GM12878 (cell line): ENCODE data around the gene ACCS. TPM values are rescaled to one million over a fixed set of nuclear protein-coding genes. Genes with fewer than 3 reads are reported as not detected.

Experiments used
- ATAC-seq: fragments of 200-7000 bp; cut with Tn5 transposase; 3 replicates; pipeline ENCODE4 v1.9.1; 2020; ENCODE audit warnings: mild to moderate bottlenecking, moderate library complexity
- BruUV-seq: library from RNA; stranded (reverse); fragments of 400-500 nt; replicated peaks from 2 replicates; lab custom pipeline; 2021; lab: Mats Ljungman, UMichigan
- CTCF ChIA-PET: fragments of 300-600 bp; sonication (Branson Sonifier 250); formaldehyde crosslinking; extraction: SDS; loops from one replicate; lab custom pipeline; 2021; ENCODE audit warnings: inconsistent platforms; lab: Yijun Ruan, JAX
- POLR2A ChIA-PET: fragments of 350-600 bp; formaldehyde crosslinking; extraction: SDS; loops from one replicate; lab custom pipeline; 2021; ENCODE audit warnings: inconsistent platforms; lab: Charles Lee
- RAD21 ChIA-PET: fragments of 300-600 bp; sonication (Branson Sonifier 250); formaldehyde crosslinking; loops from one replicate; lab custom pipeline; 2023; ENCODE audit warnings: antibody characterized with exemption; ENCODE audit not compliant: unreplicated experiment; lab: Charles Lee
- SMC1A ChIA-PET: fragments of 300-600 bp; sonication (Branson Sonifier 250); formaldehyde crosslinking; loops from one replicate; lab custom pipeline; 2023; ENCODE audit not compliant: unreplicated experiment, uncharacterized antibody; lab: Charles Lee
- DNase-seq: peaks from one replicate; pipeline ENCODE4 v3.0.0-alpha.2; 2011; ENCODE audit warnings: low read depth, low spot score
- FAIRE-seq: peaks from 3 replicates; lab custom pipeline; 2011; peaks lifted over from hg19 to GRCh38; lab: Jason Lieb, UNC
- H2AFZ ChIP-seq: 2 replicates; pipeline ENCODE4 v1.6.0; 2011; ENCODE audit warnings: low read depth, low read length, control low read depth; ENCODE audit not compliant: control insufficient read depth
- H3K27ac ChIP-seq: 2 replicates; pipeline ENCODE4 v1.5.1; 2011; ENCODE audit warnings: control low read depth; ENCODE audit not compliant: control insufficient read depth, insufficient read depth
- H3K27me3 ChIP-seq, 2 experiments: replicated peaks in 1 of 2; 2 replicates each; pipeline versions ENCODE4 v1.6.0 to v1.6.1; 2011; ENCODE audit warnings: low read length in 1 of 2; ENCODE audit not compliant: control insufficient read depth in 2 of 2, insufficient read depth in 2 of 2
- H3K36me3 ChIP-seq, 2 experiments: 2 replicates each; pipeline ENCODE4 v1.5.1; 2011; ENCODE audit warnings: low read length in 1 of 2; ENCODE audit not compliant: control insufficient read depth in 2 of 2, insufficient read depth in 2 of 2
- H3K4me1 ChIP-seq: 2 replicates; pipeline ENCODE4 v1.6.1; 2011; ENCODE audit warnings: mild to moderate bottlenecking, low read length, moderate library complexity, mixed read lengths; ENCODE audit not compliant: control insufficient read depth, insufficient read depth
- H3K4me2 ChIP-seq: 2 replicates; pipeline ENCODE4 v1.6.0; 2011; ENCODE audit warnings: control low read depth; ENCODE audit not compliant: control insufficient read depth, insufficient read depth
- H3K4me3 ChIP-seq: fragments of 200-600 bp; sonication (generic); 2 replicates; pipeline ENCODE4 v1.5.1; 2016
- H3K79me2 ChIP-seq: 2 replicates; pipeline ENCODE4 v1.6.0; 2011; ENCODE audit warnings: low read length; ENCODE audit not compliant: control insufficient read depth, insufficient read depth
- H3K9ac ChIP-seq: 2 replicates; pipeline ENCODE4 v1.8.0; 2011; ENCODE audit warnings: low read length, control low read depth, mixed read lengths; ENCODE audit not compliant: control insufficient read depth, insufficient read depth
- H3K9me3 ChIP-seq: replicated peaks from 3 replicates; pipeline ENCODE4 v1.5.1; 2011; ENCODE audit warnings: mild to moderate bottlenecking, low read length; ENCODE audit not compliant: control insufficient read depth, insufficient read depth
- H4K20me1 ChIP-seq: 2 replicates; pipeline ENCODE4 v1.6.0; 2011; ENCODE audit not compliant: control insufficient read depth, insufficient read depth
- ATF3 ChIP-seq: IDR thresholded peaks from 2 replicates; pipeline ENCODE4 v1.6.1; 2011; ENCODE audit warnings: low read depth, mild to moderate bottlenecking, low read length, moderate library complexity, borderline replicate concordance; ENCODE audit errors: extremely low read depth
- CUX1 ChIP-seq: IDR thresholded peaks from 2 replicates; pipeline ENCODE4 v1.6.1; 2012; ENCODE audit warnings: improper control_type of control experiment, low read depth, low read length; ENCODE audit not compliant: insufficient replicate concordance
- HDAC6 ChIP-seq: fragments of 200-600 bp; sonication (generic); IDR thresholded peaks from one replicate; pipeline ENCODE4 v1.8.0; 2017; ENCODE audit warnings: antibody characterized with exemption; ENCODE audit not compliant: unreplicated experiment
- LARP7 ChIP-seq: fragments of 450-650 bp; IDR thresholded peaks from 2 replicates; pipeline ENCODE4 v1.6.1; 2017; ENCODE audit warnings: mild to moderate bottlenecking
- MAX ChIP-seq: IDR thresholded peaks from 2 replicates; pipeline ENCODE4 v1.6.1; 2012; ENCODE audit warnings: low read depth, low read length, improper control_type of control experiment
- NFIC ChIP-seq: IDR thresholded peaks from 2 replicates; pipeline ENCODE4 v1.6.1; 2012; ENCODE audit warnings: low read depth, mild to moderate bottlenecking, inconsistent platforms, low read length, moderate library complexity
- NFYB ChIP-seq: IDR thresholded peaks from 2 replicates; pipeline ENCODE4 v1.6.1; 2011; ENCODE audit warnings: low read depth, mild to moderate bottlenecking, low read length, improper control_type of control experiment, moderate library complexity; ENCODE audit not compliant: insufficient read depth
- SKIL ChIP-seq: fragments of 450-650 bp; IDR thresholded peaks from 2 replicates; pipeline ENCODE4 v1.6.1; 2017; ENCODE audit warnings: mild to moderate bottlenecking, low read depth, inconsistent platforms; ENCODE audit not compliant: poor library complexity, severe bottlenecking
- SPI1 ChIP-seq: IDR thresholded peaks from 2 replicates; pipeline ENCODE4 v1.6.1; 2011; ENCODE audit warnings: low read depth, mild to moderate bottlenecking, low read length, moderate library complexity, borderline replicate concordance; ENCODE audit not compliant: insufficient read depth
- SREBF1 ChIP-seq: IDR thresholded peaks from 2 replicates; pipeline ENCODE4 v1.6.1; 2012; ENCODE audit warnings: mild to moderate bottlenecking, low read length
- ZBTB40 ChIP-seq: fragments of 450-650 bp; IDR thresholded peaks from 2 replicates; pipeline ENCODE4 v1.6.1; 2016; ENCODE audit warnings: mild to moderate bottlenecking, moderate library complexity, borderline replicate concordance
- WGBS: methylation state at CpG from one replicate; pipeline ENCODE4 v1.1.6; 2016; ENCODE audit warnings: low lambda C conversion rate; ENCODE audit not compliant: insufficient replicate concordance, insufficient coverage; ENCODE audit errors: missing lambda C conversion rate; 5-methylcytosine and 5-hydroxymethylcytosine counted together
- in situ Hi-C: fragments of 300-500 bp; cut with MboI; formaldehyde crosslinking; loops from 9 replicates; pipeline ENCODE4 v1.14.3; 2018; ENCODE audit warnings: mixed read lengths
- intact Hi-C: fragments of 100-400 bp; cut with micrococcal nuclease; formaldehyde crosslinking; loops from one replicate; pipeline ENCODE4 v1.14.2; 2022; ENCODE audit not compliant: unreplicated experiment
- polyA plus RNA-seq, 11 experiments: library from polyadenylated mRNA; depleted of rRNA in 4 of 11; unstranded in 6 of 11; stranded (reverse) in 5 of 11; fragments of >200 nt; fragmentation: Nextera tagmentation in 4 of 11; fragmentation: Illumina TruSeq in 1 of 11; extraction: Ambion mirVana in 4 of 11; extraction: Trizol in 1 of 11; gene quantifications; 1 replicate in 1 of 11; 2 replicates in 10 of 11; pipeline versions ENCODE4 v1.2.1 to v1.2.3, GENCODE V29; 2011 to 2016; ENCODE audit warnings: inconsistent platforms in 2 of 11, missing spikeins in 2 of 11, low read depth in 1 of 11
- total RNA-seq, 4 experiments: library from RNA; depleted of rRNA in 3 of 4; stranded (reverse); fragments of >200 nt in 3 of 4; fragmentation: Illumina TruSeq in 1 of 4; extraction: Trizol in 1 of 4; gene quantifications; 2 replicates each; pipeline versions ENCODE4 v1.2.1 to v1.2.3, GENCODE V29; 2013 to 2021

ACCS gene
- total and polyA plus RNA-seq, 10 of the 15 experiments (the other 5 are each of a cell fraction or from before 2014, with no cell fraction given): 4.8 to 35.9 (median 17.0) TPM

GRCh38 chr11:44033856-44034255 lies 32.2 kb upstream of the ACCS start:
- WGBS: 17% methylated on average over 3 of the region's 3 CpGs
- POLR2A ChIA-PET: interaction anchor here (0.7 kb wide), 1 partner anchor 68 kb away, joined by 3 read pairs; no protein-coding TSS in a partner anchor

More at GRCh38 chr11:44033856-44034255, 32.2 kb upstream of the ACCS start:
- Histone ChIP-seq H3K9me3 (no peaks in the 10 kb centered on the region; the same call in 2 of the 3 replicates), H3K27me3 (peaks cover 0 to 3% of the 10 kb centered on the region in 2 experiments; a peak in 1 of 4 replicates), H3K36me3 (no peaks in the 10 kb centered on the region), H2AFZ (no peak overlapping the region), H3K4me3 (no peak overlapping the region), H3K79me2 (no peaks in the 10 kb centered on the region), H4K20me1 (no peaks in the 10 kb centered on the region), H3K4me2 (no peak overlapping the region), H3K9ac (no peak overlapping the region), H3K27ac (no peak overlapping the region), H3K4me1 (no peaks in the 10 kb centered on the region)
- ChIA-PET RAD21 (no interaction called here), SMC1A (interaction anchor here (1.2 kb wide), 1 partner anchor 55 kb away, joined by 3 read pairs; no protein-coding TSS in a partner anchor), CTCF (interaction anchor here (6.6 kb wide), 1 partner anchor 145 kb away, joined by 28 read pairs; no protein-coding TSS in a partner anchor)
- TF ChIP-seq NFYB (no peak), ZBTB40 (no peak), SPI1 (no peak), NFIC (no peak), CUX1 (no peak), LARP7 (no peak), MAX (no peak), HDAC6 (no peak), SKIL (no peak), SREBF1 (no peak), ATF3 (no peak)
- intact Hi-C loops (no loop called here), in situ Hi-C loops (no loop called here)
- BruUV-seq: no TSS peak
- FAIRE-seq: no peak
- ATAC-seq: no peak
- DNase-seq: no peak
